Measurements from ENCODE around the gene MRPL12.

The MRPL12 gene

GRCh38 chr17:81741594-81742452 is 38.7 kb downstream of the MRPL12 start:
- DNase-seq = no peak

Data from DMS79 (cell line).